KMS-11 (cell line): ENCODE results near the gene MYO1H.

Source experiments
- H2AFZ ChIP-seq: fragments of 200-600 bp; sonication (generic); 2 replicates; pipeline ENCODE4 v1.6.1; 2016; ENCODE audit warnings: antibody characterized with exemption, mixed run types, low read depth
- H3K27ac ChIP-seq: fragments of 200-600 bp; sonication (generic); 2 replicates; pipeline ENCODE4 v1.6.1; 2016; ENCODE audit warnings: mild to moderate bottlenecking, mixed run types
- H3K27me3 ChIP-seq: fragments of 200-600 bp; sonication (generic); 2 replicates; pipeline ENCODE4 v1.6.1; 2017; ENCODE audit warnings: mild to moderate bottlenecking, low read depth, mixed run types, moderate library complexity; ENCODE audit not compliant: insufficient read depth
- H3K36me3 ChIP-seq: fragments of 200-600 bp; sonication (generic); 2 replicates; pipeline ENCODE4 v1.6.1; 2017; ENCODE audit warnings: mild to moderate bottlenecking, mixed run types; ENCODE audit not compliant: insufficient read depth
- H3K4me1 ChIP-seq: fragments of 200-600 bp; sonication (generic); 2 replicates; pipeline ENCODE4 v1.6.1; 2016; ENCODE audit warnings: mild to moderate bottlenecking, low read depth, mixed run types; ENCODE audit not compliant: poor library complexity, severe bottlenecking
- H3K4me2 ChIP-seq: fragments of 200-600 bp; sonication (generic); 2 replicates; pipeline ENCODE4 v1.7.0; 2016; ENCODE audit warnings: mild to moderate bottlenecking, mixed run types
- H3K4me3 ChIP-seq: fragments of 200-600 bp; sonication (generic); IDR thresholded peaks from 2 replicates; pipeline ENCODE4 v1.6.1; 2017; ENCODE audit warnings: low read depth, low read length, mixed read lengths; ENCODE audit not compliant: insufficient read depth
- H3K79me2 ChIP-seq: fragments of 200-600 bp; sonication (generic); 2 replicates; pipeline ENCODE4 v1.6.1; 2016; ENCODE audit warnings: low read depth, mixed run types; ENCODE audit not compliant: insufficient read depth
- H3K9ac ChIP-seq: fragments of 200-600 bp; sonication (generic); 2 replicates; pipeline ENCODE4 v1.6.1; 2016; ENCODE audit warnings: mild to moderate bottlenecking, mixed run types
- H4K20me1 ChIP-seq: fragments of 200-600 bp; sonication (generic); 2 replicates; pipeline ENCODE4 v1.6.1; 2016; ENCODE audit warnings: mild to moderate bottlenecking, mixed run types; ENCODE audit not compliant: insufficient read depth
- TF ChIP-seq, protein P1 (sequence below): fragments of 200-600 bp; sonication (generic); conservative IDR thresholded peaks from 2 replicates; pipeline ENCODE4 v1.6.1; 2017; ENCODE audit warnings: low read depth, mild to moderate bottlenecking, antibody characterized with exemption, low read length, moderate library complexity, mixed read lengths

Gene MYO1H

DNA sequence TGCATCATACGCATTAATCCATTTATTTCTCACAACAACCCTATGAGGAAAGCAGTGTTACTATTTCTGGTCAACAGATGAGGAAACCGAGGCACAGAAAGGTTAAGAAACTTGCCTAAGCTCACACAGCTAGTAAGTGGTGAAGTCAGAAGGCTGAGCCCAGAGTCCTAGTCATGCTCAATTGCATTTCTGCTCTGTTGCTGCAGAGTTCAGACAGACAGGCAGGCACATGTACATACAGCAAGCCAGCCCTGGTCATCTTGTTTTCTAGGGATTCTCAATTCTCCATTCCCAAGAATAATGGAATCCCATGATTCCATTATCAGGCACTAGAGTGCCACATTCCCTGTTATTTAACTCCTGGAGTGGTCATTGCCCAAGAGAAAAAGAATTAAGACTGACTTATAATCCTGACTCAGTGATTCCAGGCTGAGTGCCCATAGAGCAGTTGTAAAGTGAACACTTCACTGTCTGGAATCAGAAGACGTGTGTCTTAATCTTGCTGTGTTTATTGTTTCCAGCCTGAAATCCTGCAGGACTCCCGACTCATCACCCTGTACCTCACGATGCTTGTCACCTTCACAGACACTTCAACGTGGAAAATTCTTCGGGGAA, 140.5 kb downstream of the MYO1H start:
- Histone ChIP-seq H3K79me2 (no peaks in the 10 kb centered on the region), H3K4me3 (no peak overlapping the region), H4K20me1 (no peaks in the 10 kb centered on the region), H3K4me2 (no peak overlapping the region), H3K9ac (no peak overlapping the region), H3K36me3 (no peaks in the 10 kb centered on the region), H3K27me3 (no peaks in the 10 kb centered on the region), H3K4me1 (no peaks in the 10 kb centered on the region), H3K27ac (no peak overlapping the region), H2AFZ (no peak overlapping the region)
- TF ChIP-seq, protein P1, sequence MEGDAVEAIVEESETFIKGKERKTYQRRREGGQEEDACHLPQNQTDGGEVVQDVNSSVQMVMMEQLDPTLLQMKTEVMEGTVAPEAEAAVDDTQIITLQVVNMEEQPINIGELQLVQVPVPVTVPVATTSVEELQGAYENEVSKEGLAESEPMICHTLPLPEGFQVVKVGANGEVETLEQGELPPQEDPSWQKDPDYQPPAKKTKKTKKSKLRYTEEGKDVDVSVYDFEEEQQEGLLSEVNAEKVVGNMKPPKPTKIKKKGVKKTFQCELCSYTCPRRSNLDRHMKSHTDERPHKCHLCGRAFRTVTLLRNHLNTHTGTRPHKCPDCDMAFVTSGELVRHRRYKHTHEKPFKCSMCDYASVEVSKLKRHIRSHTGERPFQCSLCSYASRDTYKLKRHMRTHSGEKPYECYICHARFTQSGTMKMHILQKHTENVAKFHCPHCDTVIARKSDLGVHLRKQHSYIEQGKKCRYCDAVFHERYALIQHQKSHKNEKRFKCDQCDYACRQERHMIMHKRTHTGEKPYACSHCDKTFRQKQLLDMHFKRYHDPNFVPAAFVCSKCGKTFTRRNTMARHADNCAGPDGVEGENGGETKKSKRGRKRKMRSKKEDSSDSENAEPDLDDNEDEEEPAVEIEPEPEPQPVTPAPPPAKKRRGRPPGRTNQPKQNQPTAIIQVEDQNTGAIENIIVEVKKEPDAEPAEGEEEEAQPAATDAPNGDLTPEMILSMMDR, result no peak

DNA sequence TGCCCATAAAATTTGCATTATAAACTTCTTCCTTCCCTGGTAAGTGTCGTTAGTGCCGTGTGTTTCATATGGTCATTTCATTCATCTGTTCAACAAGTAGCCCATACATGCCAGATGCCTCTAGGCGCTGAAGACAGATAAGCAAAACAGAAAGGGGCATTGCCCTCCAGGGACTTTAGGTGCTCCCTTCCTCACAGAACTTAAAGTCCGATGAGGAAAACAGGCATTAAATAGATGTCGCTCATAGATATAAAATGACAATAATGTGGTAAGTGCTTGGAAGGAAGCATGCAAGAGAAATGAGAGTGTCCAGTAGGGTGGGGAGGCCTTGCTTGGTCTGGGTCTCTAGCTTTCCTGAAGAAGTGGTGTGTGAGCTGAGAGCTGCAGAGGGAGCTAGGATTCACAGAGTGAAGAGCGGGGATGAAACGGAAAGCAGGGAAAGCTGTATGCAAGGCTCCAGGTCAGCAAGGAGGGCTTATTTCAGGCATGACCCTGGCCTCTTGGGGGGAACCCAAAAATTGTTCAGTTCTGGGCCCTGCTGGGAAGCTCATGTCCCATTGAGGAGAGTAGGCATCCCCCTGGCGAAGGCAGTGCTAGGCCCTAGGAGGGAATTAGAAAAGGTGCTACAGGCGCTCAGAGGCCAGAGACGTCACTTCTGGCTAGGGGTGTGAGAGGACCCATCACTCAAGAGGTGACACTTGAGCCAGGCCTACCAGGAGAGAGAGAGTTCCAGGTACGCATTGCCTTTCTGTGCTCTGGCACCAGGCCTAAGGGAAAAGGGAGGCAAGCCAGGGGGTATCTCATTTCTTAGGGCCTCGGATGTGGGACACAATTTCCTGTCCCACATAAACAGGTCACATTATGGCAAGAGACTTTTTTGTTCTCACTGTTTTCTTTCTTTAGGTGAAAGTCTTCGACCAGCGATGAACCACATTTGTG, 141.6 kb downstream of the MYO1H start:
- TF ChIP-seq, protein P1, result no peak
- H3K36me3 ChIP-seq, result no peaks in the 10 kb centered on the region

GRCh38 chr12:109489955-109490565, 142.4 kb downstream of the MYO1H start:
- Histone ChIP-seq H4K20me1 (no peaks in the 10 kb centered on the region), H3K4me1 (no peaks in the 10 kb centered on the region), H3K4me2 (no peak overlapping the region), H2AFZ (no peak overlapping the region), H3K36me3 (no peaks in the 10 kb centered on the region), H3K9ac (no peak overlapping the region), H3K4me3 (no peak overlapping the region), H3K27ac (no peak overlapping the region), H3K27me3 (no peaks in the 10 kb centered on the region), H3K79me2 (no peaks in the 10 kb centered on the region)
- TF ChIP-seq, protein P1, result no peak

More for the DNA sequence above, 141.6 kb downstream of the MYO1H start:
- Histone ChIP-seq H3K4me2 (no peak overlapping the region), H3K27me3 (no peaks in the 10 kb centered on the region), H4K20me1 (no peaks in the 10 kb centered on the region), H3K27ac (no peak overlapping the region), H2AFZ (no peak overlapping the region), H3K4me1 (no peaks in the 10 kb centered on the region), H3K79me2 (no peaks in the 10 kb centered on the region), H3K4me3 (no peak overlapping the region), H3K9ac (no peak overlapping the region)

DNA sequence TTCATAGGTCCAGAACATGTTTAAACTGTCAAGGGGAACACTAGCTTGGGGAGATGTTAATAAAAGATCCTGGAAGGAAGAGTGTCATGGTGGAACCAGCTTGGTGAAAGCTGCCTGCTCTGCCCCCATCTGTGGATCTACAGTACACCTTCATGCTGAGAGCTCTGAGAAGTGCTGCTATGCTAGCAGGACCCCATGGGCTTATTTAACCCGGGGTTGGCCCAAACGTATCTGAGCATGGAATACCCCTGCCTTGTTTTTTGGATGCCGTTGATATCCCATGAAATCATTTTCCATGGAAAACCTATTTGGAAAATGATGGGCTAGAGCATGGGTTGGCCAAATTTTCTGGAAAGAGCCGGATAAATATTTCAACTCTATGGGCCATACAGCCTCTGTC, 144.0 kb downstream of the MYO1H start:
- H3K27me3 ChIP-seq, result no peaks in the 10 kb centered on the region
- TF ChIP-seq, protein P1, result no peak
- no peaks in the 10 kb centered on the region for H3K4me1 ChIP-seq
- no peaks in the 10 kb centered on the region for H4K20me1 ChIP-seq
- H3K9ac ChIP-seq, result no peak overlapping the region
- H3K27ac ChIP-seq, result no peak overlapping the region
- no peak overlapping the region for H3K4me2 ChIP-seq
- no peaks in the 10 kb centered on the region for H3K79me2 ChIP-seq
- no peaks in the 10 kb centered on the region for H3K36me3 ChIP-seq
- H3K4me3 ChIP-seq, result no peak overlapping the region
- no peak overlapping the region for H2AFZ ChIP-seq
